HL-60 (cell line): ENCODE measurements around the gene MMP24.
"Not testable (repeated sequence)": the region's sequence is repeated elsewhere in the genome, so short reads cannot be mapped to it uniquely, and the experiment has no call there.

Experiments used
- DNase-seq, 2 experiments: peaks; one replicate each; pipeline ENCODE4 v3.0.0-alpha.2; 2010 to 2020; ENCODE audit warnings: low read depth in 1 of 2, low spot score in 1 of 2
- H3K27ac ChIP-seq: fragments of 250-450 bp; sonication (Bioruptor Pico); replicated peaks from 2 replicates; pipeline ENCODE4 v1.5.1; 2020; ENCODE audit warnings: mild to moderate bottlenecking, moderate library complexity
- H3K27me3 ChIP-seq: fragments of 250-450 bp; sonication (Bioruptor Pico); 2 replicates; pipeline ENCODE4 v1.5.1; 2021; ENCODE audit warnings: mild to moderate bottlenecking, moderate library complexity; ENCODE audit not compliant: insufficient read depth, poor library complexity, severe bottlenecking
- H3K4me3 ChIP-seq: replicated peaks from 2 replicates; pipeline ENCODE4 v1.5.1; 2011; ENCODE audit warnings: mild to moderate bottlenecking, control low read depth, low read length; ENCODE audit not compliant: insufficient read depth
- GABPA ChIP-seq: IDR thresholded peaks from 2 replicates; pipeline ENCODE4 v1.6.1; 2012; ENCODE audit warnings: low read depth
- POLR2AphosphoS5 ChIP-seq: IDR thresholded peaks from 2 replicates; pipeline ENCODE4 v1.6.1; 2012; ENCODE audit warnings: low read depth
- SPI1 ChIP-seq: IDR thresholded peaks from 2 replicates; pipeline ENCODE4 v1.6.1; 2012; ENCODE audit warnings: low read depth, mild to moderate bottlenecking, borderline replicate concordance
- TF ChIP-seq, protein P1 (sequence below): IDR thresholded peaks from 2 replicates; pipeline ENCODE4 v1.6.1; 2012; ENCODE audit warnings: low read depth; ENCODE audit not compliant: insufficient replicate concordance
- TF ChIP-seq, protein P2 (sequence below): IDR thresholded peaks from one replicate; pipeline ENCODE4 v1.5.1; 2011; ENCODE audit warnings: low read length, control low read depth, inconsistent platforms; ENCODE audit not compliant: insufficient read depth

The MMP24 gene

DNA sequence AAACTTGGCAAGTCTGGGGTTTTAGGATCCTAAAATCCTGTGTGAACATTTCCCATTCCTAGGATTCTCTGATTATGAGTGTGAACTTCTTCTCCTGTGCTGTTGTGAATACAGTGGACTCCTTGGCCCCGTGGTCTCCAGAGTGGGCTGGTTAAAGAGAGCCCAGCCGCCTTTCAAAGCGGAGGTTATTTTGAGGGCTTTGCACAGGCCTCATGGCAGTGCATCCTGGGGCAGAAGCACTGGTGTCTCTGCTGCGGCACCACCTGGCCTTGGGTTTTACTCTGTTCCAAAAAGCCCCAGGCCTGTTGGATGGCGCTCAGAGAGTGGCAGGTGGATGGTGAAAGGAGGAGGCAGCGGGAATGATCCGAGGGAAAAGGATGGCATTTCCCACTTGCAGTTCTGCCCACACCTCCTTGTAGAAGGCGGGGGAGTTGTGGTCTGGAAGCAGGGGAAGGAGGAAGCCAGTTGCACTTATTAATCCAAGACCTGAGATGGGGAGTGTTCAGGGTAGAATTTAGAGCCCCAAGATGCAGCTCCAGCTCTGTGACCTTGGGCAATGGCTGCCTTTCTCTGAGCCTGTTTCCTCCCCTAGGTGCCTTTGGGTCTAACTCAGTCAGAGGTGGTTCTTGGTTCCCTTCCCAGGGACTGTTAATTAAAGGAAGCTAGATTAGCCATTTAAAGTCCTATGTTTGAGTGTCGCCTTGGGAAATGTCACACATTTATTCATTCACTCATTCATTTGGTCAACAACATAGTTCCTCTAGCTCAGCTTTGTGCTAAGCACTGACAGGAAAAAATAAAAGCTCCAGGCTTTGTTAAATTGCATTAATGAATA lies 22.4 kb downstream of the MMP24 start:
- no peak overlapping the region for H3K27ac ChIP-seq
- H3K4me3 ChIP-seq = no peak overlapping the region
- no peak for DNase-seq
- no peaks in the 10 kb centered on the region for H3K27me3 ChIP-seq
- no peak for TF ChIP-seq POLR2AphosphoS5
- TF ChIP-seq, protein P1, sequence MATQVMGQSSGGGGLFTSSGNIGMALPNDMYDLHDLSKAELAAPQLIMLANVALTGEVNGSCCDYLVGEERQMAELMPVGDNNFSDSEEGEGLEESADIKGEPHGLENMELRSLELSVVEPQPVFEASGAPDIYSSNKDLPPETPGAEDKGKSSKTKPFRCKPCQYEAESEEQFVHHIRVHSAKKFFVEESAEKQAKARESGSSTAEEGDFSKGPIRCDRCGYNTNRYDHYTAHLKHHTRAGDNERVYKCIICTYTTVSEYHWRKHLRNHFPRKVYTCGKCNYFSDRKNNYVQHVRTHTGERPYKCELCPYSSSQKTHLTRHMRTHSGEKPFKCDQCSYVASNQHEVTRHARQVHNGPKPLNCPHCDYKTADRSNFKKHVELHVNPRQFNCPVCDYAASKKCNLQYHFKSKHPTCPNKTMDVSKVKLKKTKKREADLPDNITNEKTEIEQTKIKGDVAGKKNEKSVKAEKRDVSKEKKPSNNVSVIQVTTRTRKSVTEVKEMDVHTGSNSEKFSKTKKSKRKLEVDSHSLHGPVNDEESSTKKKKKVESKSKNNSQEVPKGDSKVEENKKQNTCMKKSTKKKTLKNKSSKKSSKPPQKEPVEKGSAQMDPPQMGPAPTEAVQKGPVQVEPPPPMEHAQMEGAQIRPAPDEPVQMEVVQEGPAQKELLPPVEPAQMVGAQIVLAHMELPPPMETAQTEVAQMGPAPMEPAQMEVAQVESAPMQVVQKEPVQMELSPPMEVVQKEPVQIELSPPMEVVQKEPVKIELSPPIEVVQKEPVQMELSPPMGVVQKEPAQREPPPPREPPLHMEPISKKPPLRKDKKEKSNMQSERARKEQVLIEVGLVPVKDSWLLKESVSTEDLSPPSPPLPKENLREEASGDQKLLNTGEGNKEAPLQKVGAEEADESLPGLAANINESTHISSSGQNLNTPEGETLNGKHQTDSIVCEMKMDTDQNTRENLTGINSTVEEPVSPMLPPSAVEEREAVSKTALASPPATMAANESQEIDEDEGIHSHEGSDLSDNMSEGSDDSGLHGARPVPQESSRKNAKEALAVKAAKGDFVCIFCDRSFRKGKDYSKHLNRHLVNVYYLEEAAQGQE = no peak
- TF ChIP-seq GABPA = no peak
- no peak for TF ChIP-seq SPI1
- TF ChIP-seq, protein P2, sequence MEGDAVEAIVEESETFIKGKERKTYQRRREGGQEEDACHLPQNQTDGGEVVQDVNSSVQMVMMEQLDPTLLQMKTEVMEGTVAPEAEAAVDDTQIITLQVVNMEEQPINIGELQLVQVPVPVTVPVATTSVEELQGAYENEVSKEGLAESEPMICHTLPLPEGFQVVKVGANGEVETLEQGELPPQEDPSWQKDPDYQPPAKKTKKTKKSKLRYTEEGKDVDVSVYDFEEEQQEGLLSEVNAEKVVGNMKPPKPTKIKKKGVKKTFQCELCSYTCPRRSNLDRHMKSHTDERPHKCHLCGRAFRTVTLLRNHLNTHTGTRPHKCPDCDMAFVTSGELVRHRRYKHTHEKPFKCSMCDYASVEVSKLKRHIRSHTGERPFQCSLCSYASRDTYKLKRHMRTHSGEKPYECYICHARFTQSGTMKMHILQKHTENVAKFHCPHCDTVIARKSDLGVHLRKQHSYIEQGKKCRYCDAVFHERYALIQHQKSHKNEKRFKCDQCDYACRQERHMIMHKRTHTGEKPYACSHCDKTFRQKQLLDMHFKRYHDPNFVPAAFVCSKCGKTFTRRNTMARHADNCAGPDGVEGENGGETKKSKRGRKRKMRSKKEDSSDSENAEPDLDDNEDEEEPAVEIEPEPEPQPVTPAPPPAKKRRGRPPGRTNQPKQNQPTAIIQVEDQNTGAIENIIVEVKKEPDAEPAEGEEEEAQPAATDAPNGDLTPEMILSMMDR = no peak

- H3K27ac ChIP-seq = no peak overlapping the region
- H3K4me3 ChIP-seq = no peak overlapping the region
- TF ChIP-seq, protein P1 = no peak
- no peak for TF ChIP-seq GABPA
- DNase-seq = no peak
- H3K27me3 ChIP-seq = no peaks in the 10 kb centered on the region
These were observed 25.1 kb downstream of the MMP24 start for GRCh38 chr20:35251613-35251940.

DNA sequence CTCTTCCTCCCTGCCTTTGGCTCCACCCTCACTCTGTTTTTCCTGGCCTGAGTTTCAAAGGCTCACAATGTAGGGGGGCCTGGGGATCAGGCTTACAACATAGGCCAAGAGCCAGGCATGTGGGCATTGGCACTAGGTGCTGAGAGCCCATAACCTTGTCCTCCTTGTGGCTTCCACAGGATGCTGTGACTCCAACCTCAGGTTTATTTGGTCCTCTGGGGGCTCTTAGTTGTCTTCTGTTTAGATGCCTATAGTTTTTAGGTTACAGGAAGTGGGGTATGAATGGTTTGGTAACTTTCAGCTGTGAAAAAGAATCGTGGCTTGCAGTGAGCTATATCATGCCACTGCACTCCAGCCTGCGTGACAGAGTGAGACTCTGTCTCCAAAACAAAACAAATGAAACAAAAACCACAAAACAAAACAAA lies 25.6 kb downstream of the MMP24 start:
- TF ChIP-seq, protein P1 = no peak
- TF ChIP-seq POLR2AphosphoS5 (no peak), GABPA (no peak)
- Histone ChIP-seq H3K27me3 (no peaks in the 10 kb centered on the region), H3K27ac (no peak overlapping the region), H3K4me3 (no peak overlapping the region)
- DNase-seq = no peak

GRCh38 chr20:35252598-35252997 lies 26.1 kb downstream of the MMP24 start:
- H3K27me3 ChIP-seq, H3K27ac ChIP-seq, DNase-seq, H3K4me3 ChIP-seq: not testable (repeated sequence)

GRCh38 chr20:35253010-35253409 lies 26.5 kb downstream of the MMP24 start:
- Histone ChIP-seq H3K27ac (no peak overlapping the region), H3K27me3 (no peaks in the 10 kb centered on the region), H3K4me3 (no peak overlapping the region)
- no peak for DNase-seq
- TF ChIP-seq GABPA (no peak), POLR2AphosphoS5 (no peak), SPI1 (no peak)
- TF ChIP-seq, protein P1 = no peak
- TF ChIP-seq, protein P2 = no peak
